ENCODE data around the gene BTLA. TPM values are rescaled to one million over a fixed set of nuclear protein-coding genes. Genes with fewer than 3 reads are reported as not detected.

Gene BTLA
- total and polyA plus RNA-seq, 2 of the 8 experiments (the other 6 are each of a cell fraction or from before 2014, with no cell fraction given), result not detected

DNA sequence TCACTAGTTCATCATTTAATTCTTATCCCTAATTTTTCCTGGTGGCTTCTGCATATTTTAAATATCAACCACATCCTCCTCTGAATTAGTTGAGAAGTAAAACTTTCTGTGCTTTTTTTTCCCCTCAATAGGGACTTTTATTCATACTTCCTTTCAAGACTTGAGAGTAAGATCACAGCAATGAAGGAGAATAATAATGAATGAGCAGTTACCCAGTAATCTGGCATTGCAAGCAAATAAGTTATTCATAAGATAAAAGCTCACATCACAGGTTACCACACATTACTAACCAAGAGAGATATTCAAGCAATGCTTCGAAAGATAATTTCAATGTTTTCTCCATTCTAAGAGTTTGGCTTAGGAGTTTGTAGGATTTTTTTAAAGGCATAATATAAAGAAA, 50.3 kb downstream of the BTLA start (continued):
- TF ChIP-seq CHD7 (IDR thresholded peaks at IDR 0.05; ENCODE audit: insufficient replicate concordance, low read length) (no peak), RXRA (IDR thresholded peaks at IDR 0.05; ENCODE audit: insufficient read depth, low read depth, low read length) (no peak), SUZ12 (IDR thresholded peaks at IDR 0.05; ENCODE audit: low read length) (no peak), SAP30 (IDR thresholded peaks at IDR 0.05; ENCODE audit: insufficient read depth, insufficient replicate concordance, low read length) (no peak), JUN (IDR thresholded peaks at IDR 0.05; ENCODE audit: low read depth, low read length) (no peak), CTBP2 (IDR thresholded peaks at IDR 0.05; ENCODE audit: borderline replicate concordance, insufficient read depth, insufficient read length, low read length) (no peak)

All from H1 (cell line).